Retina (tissue), 1 donor: ENCODE measurements around the gene MRPL48.
"Not testable (repeated sequence)": the region's sequence is repeated elsewhere in the genome, so short reads cannot be mapped to it uniquely, and the experiment has no call there.

Experiments used
- DNase-seq: peaks from one replicate; pipeline ENCODE4 v3.0.0-alpha.2; 2016

MRPL48 gene

DNA sequence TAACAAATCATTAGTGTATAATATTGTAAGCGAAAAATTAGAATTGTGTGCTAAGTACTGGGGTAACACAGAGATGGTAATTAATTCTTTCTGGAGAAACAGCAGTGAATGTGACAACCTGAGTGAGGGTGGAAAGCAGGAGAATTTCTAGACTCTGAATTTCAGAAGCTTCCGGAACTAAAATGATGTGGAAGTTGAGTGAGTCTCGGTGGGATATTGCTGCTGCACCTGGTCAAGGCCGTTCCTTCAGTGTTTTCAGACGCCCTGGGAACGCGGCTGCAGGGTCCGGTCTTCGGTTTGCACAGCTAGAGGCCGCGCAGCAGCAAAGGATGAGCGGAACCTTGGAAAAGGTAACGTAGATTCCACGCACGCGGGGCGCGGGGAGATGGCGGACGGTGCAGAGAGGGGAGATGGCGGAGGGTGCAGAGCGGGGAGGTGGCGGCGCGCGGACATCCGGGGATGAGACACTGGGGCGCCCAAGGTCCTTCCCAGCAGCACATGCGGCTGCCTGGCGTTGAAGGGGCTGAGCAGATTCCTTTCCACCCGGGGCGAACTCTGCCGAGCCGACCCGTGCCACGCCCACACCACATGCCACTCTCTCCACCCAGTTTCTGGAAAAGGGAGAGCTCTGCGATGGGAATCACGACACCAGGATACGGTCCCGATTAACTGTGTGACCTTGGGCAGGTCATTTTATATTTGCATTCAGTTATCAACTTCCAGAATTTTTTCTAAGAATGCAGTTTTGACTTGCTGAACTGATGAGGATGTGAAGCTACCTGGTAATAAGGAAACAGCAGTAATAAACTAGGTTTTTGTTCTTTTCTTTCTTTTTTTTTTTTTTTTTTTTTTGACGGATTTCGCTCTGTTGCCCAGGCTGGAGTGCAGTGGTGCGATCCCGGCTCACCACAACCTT, at the start of gene MRPL48:
Gene MRPL48 (plus strand): TSS at position 232 of the 916 bp plus-strand sequence. CDS start 98 bp downstream, at position 330.
- DNase-seq = peak; percentile 99

DNA sequence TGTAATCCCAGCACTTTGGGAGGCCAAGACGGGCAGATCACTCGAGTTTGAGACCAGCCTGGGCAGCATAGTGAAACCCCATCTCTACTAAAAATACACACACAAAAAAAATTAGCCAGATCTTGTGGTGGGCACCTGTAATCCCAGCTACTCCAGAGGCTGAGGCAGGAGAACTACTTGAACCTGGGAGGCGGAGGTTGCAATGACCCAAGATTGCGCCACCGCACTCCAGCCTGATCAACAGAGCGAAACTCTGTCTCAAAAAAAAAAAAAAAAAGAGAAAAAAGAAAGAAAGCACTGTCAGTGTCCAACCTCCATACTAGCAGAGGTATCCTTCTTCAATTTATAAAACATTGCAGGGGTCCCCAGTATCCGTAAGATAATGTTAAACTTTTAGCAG, 44.6 kb upstream of the MRPL48 start:
- no peak for DNase-seq

DNA sequence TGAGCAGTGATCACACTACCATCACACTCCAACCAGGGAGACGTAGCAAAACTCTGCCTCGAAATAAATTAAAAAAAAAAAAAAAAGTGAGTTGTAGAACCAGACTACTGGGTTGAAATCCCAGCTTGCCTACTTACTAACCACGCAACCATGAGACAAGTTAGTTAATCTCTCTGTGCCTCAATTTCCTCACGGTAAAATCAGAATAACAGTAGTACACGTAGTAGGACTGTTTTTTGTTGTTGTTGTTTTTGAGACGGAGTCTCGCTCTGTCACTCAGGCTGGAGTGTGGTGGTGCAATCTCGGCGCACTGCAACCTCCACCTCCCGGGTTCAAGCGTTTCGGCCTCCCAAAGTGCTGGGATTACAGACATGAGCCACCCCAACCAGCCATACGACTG, 41.0 kb upstream of the MRPL48 start:
- DNase-seq = no peak

DNA sequence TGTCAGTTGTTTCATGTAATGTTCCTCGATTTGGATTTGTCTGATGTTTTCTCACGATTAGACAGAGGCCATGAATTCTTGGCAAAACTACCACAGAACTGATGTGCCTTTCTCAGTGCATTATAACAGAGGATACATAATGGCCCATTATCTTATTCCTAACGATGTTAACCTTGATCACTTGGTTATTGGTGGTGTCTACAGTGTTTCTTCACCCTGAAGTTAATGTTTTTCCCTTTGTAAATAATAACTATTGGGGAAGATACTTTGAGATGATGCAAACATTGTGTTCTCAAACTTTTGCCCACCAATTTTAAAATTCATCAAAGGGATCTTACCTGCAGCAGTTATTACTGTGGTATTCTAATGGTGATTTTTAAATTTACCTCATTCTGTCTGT, 39.9 kb upstream of the MRPL48 start:
- no peak for DNase-seq

DNA sequence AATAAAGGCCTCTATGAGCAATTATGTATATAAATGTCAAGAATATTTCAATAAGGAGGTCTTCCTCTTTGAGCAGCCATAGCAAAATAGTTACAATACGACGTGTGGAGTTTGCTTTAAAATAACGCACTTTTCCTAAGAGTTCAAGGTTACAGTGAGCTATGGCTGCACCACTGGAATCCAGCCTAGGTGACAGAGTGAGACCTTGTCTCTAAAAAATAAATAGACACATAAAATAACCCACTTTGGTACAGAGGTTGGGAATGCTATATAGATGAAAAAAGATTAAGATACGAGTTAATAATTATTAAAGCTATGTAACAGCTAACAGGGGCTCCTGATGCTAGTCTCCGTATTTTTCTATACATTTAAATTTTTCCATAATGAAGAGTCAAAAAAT, 39.4 kb upstream of the MRPL48 start:
- no peak for DNase-seq

DNA sequence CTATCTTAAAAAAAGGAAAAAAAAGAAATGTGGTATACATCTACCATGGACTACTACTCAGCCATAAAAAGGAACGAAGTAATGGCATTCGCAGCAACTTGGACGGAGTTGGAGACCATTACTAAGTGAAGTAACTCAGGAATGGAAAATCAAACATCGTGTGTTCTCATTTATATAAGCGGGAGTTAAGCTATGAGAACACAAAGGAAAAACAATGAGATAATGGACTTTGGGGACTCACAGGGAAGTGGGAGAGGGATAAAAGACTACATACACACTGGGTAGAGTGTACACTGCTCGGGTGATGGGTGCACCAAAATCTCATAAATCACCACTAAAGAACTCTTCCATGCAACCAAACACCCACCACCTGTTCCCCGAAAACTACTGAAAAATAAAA, 38.6 kb upstream of the MRPL48 start:
- no peak for DNase-seq

DNA sequence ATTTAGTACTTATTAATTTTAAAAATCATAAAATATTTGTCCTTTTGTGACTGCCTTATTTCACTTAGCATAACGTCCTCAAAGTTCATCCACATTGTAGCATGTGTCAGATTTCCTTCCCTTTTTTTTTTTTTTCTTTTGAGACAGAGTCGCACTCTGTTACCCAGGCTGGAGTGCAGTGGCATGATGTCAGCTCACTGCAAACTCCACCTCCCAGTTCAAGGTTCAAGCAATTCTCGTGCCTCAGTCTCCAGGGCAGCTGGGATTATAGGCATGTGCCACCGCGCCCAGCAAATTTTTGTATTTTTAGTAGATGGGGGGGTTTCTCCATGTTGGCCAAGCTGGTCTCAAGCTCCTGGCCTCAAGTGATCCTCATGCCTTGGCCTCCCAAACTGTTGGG, 37.4 kb upstream of the MRPL48 start:
- DNase-seq = no peak

DNA sequence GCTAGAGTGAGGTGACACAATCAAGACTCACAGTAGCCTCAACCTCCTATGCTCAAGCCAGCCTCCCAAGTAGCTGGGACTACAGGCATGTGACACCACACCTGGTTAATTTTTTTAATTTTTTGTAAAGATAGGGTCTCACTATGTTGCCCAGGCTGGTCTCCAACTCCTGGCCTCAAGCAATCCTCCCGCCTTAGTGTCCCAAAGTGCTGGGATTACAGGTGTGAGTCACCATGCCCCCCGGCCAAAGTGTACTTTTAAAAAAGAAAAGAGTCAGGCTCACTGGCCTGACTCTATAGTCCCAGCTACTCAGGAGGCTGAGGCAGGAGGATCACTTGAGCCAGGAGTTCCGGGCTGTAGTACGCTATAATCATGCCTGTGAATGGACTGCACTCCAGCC, 36.8 kb upstream of the MRPL48 start:
- DNase-seq = not testable (repeated sequence)

DNA sequence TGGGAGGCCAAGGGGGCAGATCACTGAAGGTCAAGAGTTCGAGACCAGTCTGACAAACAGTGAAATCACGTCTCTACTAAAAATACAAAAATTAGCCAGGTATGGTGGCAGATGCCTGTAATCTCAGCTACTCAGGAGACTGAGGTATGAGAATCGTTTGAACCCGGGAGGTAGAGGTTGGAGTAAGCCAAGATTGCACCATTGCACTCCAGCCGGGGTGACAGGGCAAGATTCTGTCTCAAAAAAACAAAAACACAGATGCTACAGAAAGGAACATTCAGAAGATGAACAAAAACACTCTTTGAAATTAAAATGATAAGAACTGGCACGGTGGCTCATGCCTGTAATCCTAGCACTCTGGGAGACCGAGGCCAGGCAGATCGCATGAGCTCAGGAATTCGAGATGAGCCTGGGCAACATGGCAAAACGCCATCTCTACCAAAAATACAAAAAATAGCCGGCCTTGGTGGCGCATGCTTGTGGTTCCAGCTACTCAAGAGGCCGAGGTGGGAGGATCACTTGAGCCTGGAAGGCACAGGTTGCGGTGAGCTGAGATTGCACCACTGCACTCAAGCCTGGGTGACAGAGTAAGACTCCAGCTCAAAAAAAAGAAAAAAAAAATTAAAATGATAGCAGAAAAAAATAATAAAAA, 35.3 kb upstream of the MRPL48 start:
- no peak for DNase-seq

DNA sequence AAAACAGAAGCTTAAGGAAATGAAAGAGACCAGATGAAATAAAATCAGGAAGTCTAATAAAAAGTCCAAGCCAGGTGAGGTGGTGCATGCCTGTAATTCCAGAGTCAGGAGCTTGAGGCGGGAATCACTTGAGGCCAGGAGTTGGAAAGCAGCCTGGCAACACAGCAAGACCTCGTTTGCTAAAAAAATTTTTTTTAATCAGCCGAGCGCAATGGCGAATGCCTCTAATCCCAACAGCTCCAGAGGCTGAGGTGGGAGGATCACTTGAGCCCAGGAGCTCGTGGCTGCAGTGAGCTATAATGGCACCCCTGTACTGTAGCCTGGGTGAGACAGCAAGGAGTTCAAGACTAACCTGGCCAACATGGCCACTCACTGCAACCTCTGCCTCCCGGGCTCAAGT, 34.8 kb upstream of the MRPL48 start:
- DNase-seq = no peak

DNA sequence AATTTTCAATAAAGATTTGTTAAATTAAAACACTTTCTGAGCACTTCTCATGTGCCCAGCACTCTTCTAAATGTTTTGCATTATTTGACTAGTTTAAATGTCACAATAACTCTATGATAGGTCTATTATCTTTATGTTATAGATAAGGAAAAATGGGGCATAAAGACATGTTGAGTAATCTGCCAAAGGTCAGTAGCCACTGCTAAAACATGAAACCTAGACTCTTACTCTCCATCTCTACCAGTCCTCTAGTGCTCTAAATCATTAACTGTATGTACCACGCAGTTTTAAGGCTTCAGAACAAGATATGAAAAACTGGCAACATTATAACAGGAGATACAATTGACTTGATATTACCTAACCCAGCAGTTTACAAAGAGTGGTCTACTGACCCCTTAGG, 33.7 kb upstream of the MRPL48 start:
- no peak for DNase-seq

DNA sequence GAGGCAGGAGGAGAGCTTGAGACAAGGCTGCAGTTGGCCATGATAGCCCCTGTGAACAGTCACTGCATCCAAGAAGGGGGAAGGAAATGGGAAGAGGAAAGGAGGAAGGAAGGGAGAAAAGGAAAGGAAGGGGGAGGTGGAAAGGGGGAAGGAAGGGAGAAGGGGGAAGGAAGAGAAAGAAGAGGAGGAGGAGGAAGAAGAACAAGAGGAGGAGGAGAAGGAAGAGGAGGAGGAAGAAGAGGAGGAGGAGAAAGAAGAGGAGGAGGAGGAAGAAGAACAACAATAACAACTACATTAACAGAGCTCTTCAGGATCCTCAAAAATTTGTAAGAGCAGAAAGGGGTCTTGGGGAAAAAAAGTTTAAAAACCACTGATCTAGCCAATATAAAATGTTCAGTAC, 32.0 kb upstream of the MRPL48 start:
- no peak for DNase-seq

DNA sequence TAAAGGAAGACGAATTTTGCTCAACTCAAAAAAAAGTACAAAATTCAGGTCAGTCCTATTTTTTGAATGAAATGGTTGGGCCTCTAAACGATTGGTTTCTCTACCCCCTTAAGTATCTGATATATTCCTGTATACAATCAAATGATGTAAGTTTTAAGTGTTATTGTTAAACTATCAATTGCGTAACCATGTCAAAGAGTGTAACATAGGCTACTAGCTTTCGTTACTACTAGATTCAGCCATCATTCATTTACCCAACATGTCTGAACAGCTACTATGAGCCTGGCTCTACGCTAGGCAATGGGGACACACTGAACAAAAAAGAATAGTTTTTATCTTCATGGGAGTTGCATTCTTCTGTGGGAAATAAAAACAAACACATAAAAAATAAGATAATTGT, 30.1 kb upstream of the MRPL48 start:
- DNase-seq = no peak

DNA sequence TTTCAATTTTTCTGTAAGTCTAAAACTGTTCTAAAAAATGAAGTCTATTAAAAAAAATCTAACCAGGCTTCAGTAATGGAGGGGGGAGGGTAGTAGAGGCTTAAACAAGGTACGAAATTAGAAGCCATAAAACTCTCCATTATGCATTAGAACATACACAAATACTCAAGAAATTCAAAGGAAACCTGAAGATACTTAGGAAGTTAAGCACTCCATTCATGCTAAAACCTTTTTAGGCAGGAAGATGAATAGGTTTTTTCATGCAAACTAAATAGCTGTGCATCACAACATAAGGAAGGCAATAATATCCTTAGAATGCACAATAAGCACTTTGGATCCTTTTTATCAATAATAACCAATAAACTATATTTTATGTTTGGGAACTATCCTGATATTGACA, 29.2 kb upstream of the MRPL48 start:
- no peak for DNase-seq

DNA sequence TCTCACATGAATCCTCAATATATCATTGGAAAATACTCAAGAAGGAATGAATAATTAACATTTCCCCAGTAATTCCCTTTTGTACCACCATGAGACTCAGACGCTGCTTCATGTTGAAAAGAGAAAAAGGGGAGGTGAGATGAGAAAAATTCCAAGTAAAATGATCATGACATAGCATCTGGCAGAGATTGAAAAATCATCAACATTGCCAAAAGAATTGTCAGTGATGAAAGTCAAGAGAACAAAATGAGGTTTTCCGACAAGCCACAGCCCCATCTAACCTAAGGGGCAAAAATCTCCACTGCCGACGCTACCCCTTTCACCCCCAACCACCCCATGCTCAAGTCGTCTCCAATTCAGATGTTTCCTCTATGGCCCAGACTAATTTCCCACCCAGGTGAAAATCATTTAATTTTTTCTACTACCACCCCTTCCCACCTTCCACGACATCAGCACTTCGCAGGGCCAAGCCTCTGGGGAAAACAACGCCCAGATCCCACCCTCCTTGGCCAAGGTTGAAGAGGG, 28.0 kb upstream of the MRPL48 start:
- DNase-seq = no peak

DNA sequence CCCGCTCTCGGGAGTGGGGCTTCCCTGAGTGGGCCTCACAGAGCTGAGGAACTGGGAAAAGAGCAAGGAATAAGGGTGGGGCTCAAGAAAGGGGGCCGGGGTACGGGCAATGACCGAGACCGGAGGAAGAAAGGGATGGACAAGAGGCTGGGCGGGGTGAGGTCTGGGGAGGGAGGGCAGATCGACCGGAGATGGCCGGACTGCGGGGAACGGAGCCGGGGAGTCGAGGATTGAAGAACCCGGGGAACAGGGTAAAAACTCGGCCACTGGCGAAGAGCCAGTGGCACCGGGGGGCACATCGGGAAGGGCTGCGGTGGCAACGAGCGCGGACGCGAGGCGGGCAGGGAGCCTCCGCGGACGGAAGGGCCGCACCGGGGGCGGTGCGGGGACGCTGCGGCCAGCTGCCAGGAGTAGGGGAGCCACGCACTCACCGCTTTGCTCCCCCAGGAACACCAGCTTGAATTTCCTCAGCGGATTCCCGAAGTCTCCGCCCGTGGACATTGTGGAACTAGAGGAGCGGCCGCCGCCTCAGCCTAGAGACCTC, 27.5 kb upstream of the MRPL48 start:
- DNase-seq = no peak

DNA sequence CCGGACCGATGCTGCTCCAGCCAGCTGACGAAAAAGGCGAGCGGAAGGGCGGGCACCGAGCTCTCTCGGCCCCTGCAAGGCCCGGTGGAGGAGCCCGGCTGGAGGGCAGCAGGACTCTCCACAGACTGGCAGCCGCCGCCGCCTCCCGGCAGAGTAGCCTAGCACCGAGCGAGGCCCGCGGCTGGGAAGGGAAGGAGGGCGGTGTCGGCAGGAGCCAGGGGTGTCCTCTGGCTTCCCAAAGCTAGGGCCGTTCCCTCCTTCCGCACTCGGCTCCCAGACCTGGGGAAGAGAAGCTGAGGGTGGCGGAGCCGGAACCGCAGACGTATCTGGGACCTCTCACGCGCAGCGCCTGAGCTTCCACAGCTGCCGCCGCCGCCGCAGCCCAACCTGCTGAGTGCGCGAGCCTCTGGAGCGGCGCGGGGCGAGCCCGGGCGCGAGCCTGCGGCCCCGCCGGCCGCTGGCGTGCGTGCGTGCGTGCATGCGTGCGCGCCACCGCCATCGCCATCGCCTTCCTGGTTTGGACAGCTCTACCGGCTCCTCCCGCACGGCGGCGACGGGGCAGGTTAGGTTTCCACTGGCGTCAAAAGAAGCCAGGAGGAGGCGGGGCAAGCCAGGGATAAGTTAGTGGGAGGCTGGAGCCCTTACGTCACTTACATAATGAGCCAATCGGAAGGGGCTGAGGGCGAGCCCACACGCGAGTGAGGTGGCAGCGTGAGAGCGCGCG, 26.8 kb upstream of the MRPL48 start, which contains the start of gene RAB6A:
Gene RAB6A (minus strand): TSS at position 396 of the 724 bp plus-strand sequence. CDS start 439 bp downstream, outside the sequence.
- peak; percentile 96 for DNase-seq

DNA sequence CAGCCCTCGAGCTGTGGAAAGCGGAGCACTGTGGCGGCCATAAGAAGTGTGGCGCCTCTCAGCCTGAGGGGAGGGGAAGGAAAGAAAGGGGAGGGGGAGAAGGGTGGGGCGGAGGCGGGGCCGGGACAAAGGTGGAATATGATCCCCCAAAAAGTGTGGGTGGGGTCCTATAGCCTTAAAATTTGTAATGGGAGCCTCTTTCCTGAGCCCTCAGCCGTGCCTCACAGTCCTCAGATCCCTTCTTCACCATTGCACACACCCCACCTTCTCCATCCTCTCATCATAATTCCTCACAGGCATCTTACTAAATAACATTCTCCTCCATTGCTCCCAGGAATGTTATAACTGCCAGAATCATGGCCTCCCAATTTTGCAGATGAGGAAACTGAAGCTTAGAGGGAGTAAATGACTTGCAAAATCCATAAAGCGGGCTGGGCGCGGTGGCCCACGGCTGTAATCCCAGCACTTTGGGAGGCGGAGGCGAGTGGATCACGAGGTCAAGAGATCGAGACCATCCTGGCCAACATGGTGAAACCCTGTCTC, 26.2 kb upstream of the MRPL48 start:
- no peak for DNase-seq

DNA sequence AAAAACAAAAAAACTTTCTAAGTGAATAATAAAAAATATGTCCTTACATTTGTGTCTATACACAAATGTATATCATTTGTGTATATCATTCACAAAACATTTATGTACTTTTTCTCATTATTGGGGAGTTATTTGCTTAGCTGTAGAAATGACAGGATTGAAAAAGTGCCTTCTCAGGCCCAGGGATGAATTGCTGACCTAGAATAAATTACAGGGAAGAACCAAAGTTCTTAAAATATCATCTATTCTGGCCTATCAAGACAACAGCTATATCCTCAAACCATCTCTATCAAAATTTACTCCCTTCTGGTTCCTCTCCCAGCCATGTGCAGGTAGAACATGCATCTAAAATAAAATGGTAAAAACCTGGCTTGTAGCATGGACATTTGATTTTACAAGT, 24.9 kb upstream of the MRPL48 start:
- no peak for DNase-seq

DNA sequence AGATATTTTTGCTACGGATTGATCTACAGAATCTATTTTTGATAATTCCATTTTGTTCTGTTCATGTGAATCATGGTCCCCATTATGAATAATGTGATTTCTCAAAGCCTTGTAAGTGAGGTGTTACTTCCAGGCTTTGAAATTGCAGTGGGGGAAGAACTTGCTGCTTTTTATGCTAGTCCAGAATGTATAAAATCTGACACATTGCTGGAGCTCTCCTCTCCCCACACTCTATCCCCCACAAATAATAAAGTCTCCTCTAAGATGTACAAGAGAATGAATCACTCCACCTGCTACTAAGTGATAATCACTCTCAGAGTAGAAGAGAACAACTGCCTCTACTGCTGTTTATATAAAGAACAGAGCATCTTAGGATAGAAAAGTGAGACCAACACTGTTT, 20.9 kb upstream of the MRPL48 start:
- no peak for DNase-seq

DNA sequence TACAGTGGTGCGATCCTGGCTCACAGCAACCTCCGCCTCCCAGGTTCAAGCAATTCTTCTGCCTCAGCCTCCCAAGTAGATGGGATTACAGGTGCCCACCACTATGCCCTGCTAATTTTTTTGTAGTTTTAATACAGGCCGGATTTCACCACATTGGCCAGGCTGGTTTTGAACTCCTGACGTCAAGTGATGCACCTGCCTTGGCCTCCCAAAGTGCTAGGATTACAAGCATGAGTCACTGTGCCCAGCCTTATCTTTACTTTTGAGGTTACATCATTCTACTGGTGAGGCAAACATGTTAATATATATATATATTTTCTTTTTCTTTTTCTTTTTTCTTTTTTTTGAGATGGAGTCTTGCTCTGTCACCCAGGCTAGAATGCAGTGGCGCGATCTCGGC, 16.9 kb upstream of the MRPL48 start:
- not testable (repeated sequence) for DNase-seq

DNA sequence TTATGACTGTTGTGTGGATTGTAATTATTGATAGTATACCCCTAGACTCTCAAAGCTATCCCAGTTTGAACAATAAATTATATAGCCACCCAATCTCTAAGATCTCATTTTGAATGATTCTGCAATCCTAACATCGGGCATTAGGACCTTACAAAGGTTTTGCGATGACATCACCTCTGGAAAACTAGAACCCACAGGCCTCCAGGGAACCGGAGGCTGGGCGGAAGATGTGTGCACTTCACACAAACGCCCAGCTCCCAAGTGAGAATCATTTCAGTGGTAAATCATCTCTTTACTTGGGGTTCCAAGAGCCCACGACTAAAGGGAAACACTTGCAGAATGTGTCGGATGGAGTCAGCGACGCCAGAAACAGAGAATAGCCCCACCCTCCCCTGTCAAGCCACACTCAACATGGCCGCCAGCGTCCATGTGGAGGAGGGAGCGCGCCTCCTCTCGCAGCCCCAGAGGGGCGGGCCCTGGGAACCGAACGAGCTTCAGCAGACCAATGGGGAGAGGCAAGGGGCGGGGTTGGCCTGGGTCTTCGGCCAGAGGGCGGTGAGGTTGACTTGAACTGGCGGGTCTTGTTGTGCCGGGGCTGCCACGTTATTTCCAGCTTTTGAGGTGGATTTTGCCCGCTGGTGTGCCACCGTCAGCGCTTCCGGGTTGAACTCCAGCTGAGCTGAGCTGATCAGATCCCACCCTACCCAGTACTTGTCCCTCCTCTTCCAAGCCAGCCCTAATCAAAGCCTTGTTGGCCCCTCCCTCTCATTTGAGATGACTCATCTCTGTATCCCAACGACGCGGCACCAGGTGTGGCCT, 8.4 kb upstream of the MRPL48 start:
- DNase-seq = peak; percentile 99
